Panc1 (cell line): Measurements from ENCODE around the gene HTATIP2. TPM values are rescaled to one million over a fixed set of nuclear protein-coding genes. Genes with fewer than 3 reads are reported as not detected.

Source experiments
- ATAC-seq: fragments of 200-7000 bp; cut with Tn5 transposase; 2 replicates; pipeline ENCODE4 v1.9.1; 2020; ENCODE audit warnings: mild to moderate bottlenecking, moderate library complexity
- BruUV-seq: library from RNA; stranded (reverse); fragments of 400-500 nt; replicated peaks from 2 replicates; lab custom pipeline; 2021; lab: Mats Ljungman, UMichigan
- CTCF ChIA-PET: fragments of 300-600 bp; sonication (Branson Sonifier 250); formaldehyde crosslinking; loops from one replicate; lab custom pipeline; 2022; ENCODE audit warnings: antibody characterized with exemption; lab: Charles Lee
- POLR2A ChIA-PET: fragments of 300-600 bp; sonication (Branson Sonifier 250); formaldehyde crosslinking; loops from one replicate; lab custom pipeline; 2022; ENCODE audit warnings: antibody characterized with exemption; lab: Charles Lee
- DNase-seq: peaks from one replicate; pipeline ENCODE4 v3.0.0-alpha.2; 2010; ENCODE audit warnings: low read depth, low spot score
- H3K27ac ChIP-seq: 2 replicates; pipeline ENCODE4 v1.5.1; 2011; ENCODE audit warnings: mild to moderate bottlenecking, low read length, inconsistent platforms
- H3K27me3 ChIP-seq: fragments of 200-500 bp; sonication (Bioruptor generic); 2 replicates; pipeline ENCODE4 v1.6.0; 2014; ENCODE audit warnings: low read length, inconsistent platforms; ENCODE audit not compliant: control insufficient read depth, insufficient read depth
- H3K36me3 ChIP-seq: fragments of 200-500 bp; sonication (Bioruptor generic); 2 replicates; pipeline ENCODE4 v1.5.1; 2014; ENCODE audit warnings: inconsistent platforms, mild to moderate bottlenecking, low read length, moderate library complexity; ENCODE audit not compliant: control insufficient read depth, insufficient read depth
- H3K4me1 ChIP-seq: 2 replicates; pipeline ENCODE4 v1.5.1; 2011; ENCODE audit warnings: inconsistent platforms, mild to moderate bottlenecking, low read length, moderate library complexity; ENCODE audit not compliant: control insufficient read depth, insufficient read depth
- H3K4me3 ChIP-seq, 2 experiments: 2 replicates each; pipeline ENCODE4 v1.5.1; 2011 to 2012; ENCODE audit warnings: low read depth in 2 of 2, low read length in 2 of 2, mild to moderate bottlenecking in 2 of 2, inconsistent platforms in 1 of 2, moderate library complexity in 1 of 2
- H3K9me3 ChIP-seq: fragments of 200-500 bp; sonication (Bioruptor generic); 2 replicates; pipeline ENCODE4 v1.5.1; 2014; ENCODE audit warnings: low read depth, mild to moderate bottlenecking, inconsistent platforms, low read length, moderate library complexity; ENCODE audit not compliant: control insufficient read depth, insufficient read depth
- CTCF ChIP-seq: fragments of 450-650 bp; IDR thresholded peaks from 2 replicates; pipeline ENCODE4 v1.5.1; 2017; ENCODE audit warnings: mild to moderate bottlenecking
- POLR2AphosphoS5 ChIP-seq: IDR thresholded peaks from 2 replicates; pipeline ENCODE4 v1.6.1; 2012; ENCODE audit warnings: mild to moderate bottlenecking, low read depth, low read length, moderate library complexity
- REST ChIP-seq, 2 experiments: IDR thresholded peaks; 2 replicates each; pipeline ENCODE4 v1.6.1; 2011 to 2012; ENCODE audit warnings: low read depth in 2 of 2, control low read depth in 1 of 2, low read length in 1 of 2, mild to moderate bottlenecking in 1 of 2, moderate library complexity in 1 of 2; ENCODE audit not compliant: insufficient read depth in 1 of 2
- SIN3A ChIP-seq: IDR thresholded peaks from 2 replicates; pipeline ENCODE4 v1.6.1; 2012; ENCODE audit warnings: low read depth, mild to moderate bottlenecking, low read length, moderate library complexity, borderline replicate concordance; ENCODE audit not compliant: insufficient read depth
- TCF7L2 ChIP-seq: IDR thresholded peaks from 2 replicates; pipeline ENCODE4 v1.6.1; 2011; ENCODE audit warnings: mild to moderate bottlenecking, low read depth, low read length, inconsistent platforms
- in situ Hi-C: cut with HindIII; loops from 2 replicates; pipeline ENCODE4 v1.10.0; 2016; ENCODE audit warnings: low sequenced_read_pairs, low pct_unique_long_range_greater_than_20kb
- intact Hi-C: fragments of 100-400 bp; cut with micrococcal nuclease; formaldehyde crosslinking; loops from one replicate; pipeline ENCODE4 v1.10.0; 2022; ENCODE audit not compliant: unreplicated experiment
- total RNA-seq: library from RNA; stranded (reverse); gene quantifications from one replicate; pipeline ENCODE4 v1.2.1, GENCODE V29; 2021; ENCODE audit not compliant: unreplicated experiment

Gene HTATIP2
- total RNA-seq, 1 experiment from 2014 or later = 68.9 TPM

GRCh38 chr11:20417771-20418170 is 54.3 kb downstream of the HTATIP2 start:
- intact Hi-C loops (no loop called here), in situ Hi-C loops (no loop called here)
- CTCF ChIA-PET = no interaction called here
- H3K4me1 ChIP-seq = no peaks in the 10 kb centered on the region
- ATAC-seq (no peak), DNase-seq (no peak)
- no peaks in the 10 kb centered on the region for H3K9me3 ChIP-seq
- no peak overlapping the region for H3K4me3 ChIP-seq
- BruUV-seq = no TSS peak
- TF ChIP-seq TCF7L2 (no peak), SIN3A (no peak), CTCF (no peak), REST (IDR thresholded peaks at IDR 0.05; ENCODE audit: insufficient read depth in 1 of 2, low read depth in 2 of 2, low read length in 1 of 2) (no peak)
- no peak overlapping the region for H3K27ac ChIP-seq
- POLR2A ChIA-PET = no interaction called here
- H3K27me3 ChIP-seq = no peaks in the 10 kb centered on the region
- peaks cover 17% of the 10 kb centered on the region for H3K36me3 ChIP-seq

- CTCF ChIA-PET = no interaction called here
- no peaks in the 10 kb centered on the region for H3K4me1 ChIP-seq
- H3K9me3 ChIP-seq = no peaks in the 10 kb centered on the region
- no peak overlapping the region for H3K27ac ChIP-seq
- POLR2A ChIA-PET = no interaction called here
- DNase-seq (no peak), ATAC-seq (no peak)
- in situ Hi-C loops = no loop called here
- TF ChIP-seq SIN3A = no peak
- no TSS peak for BruUV-seq
- peaks cover 16% of the 10 kb centered on the region; the same call in 1 of the 2 replicates for H3K36me3 ChIP-seq
- intact Hi-C loops = no loop called here
- H3K4me3 ChIP-seq = no peak overlapping the region
- no peaks in the 10 kb centered on the region for H3K27me3 ChIP-seq
These were observed 58.4 kb downstream of the HTATIP2 start for GRCh38 chr11:20421946-20422345.

GRCh38 chr11:20429216-20429615 is 65.7 kb downstream of the HTATIP2 start:
- ATAC-seq (no peak), DNase-seq (no peak)
- Histone ChIP-seq H3K9me3 (no peaks in the 10 kb centered on the region), H3K4me3 (no peak overlapping the region), H3K27ac (no peak overlapping the region), H3K27me3 (no peaks in the 10 kb centered on the region), H3K4me1 (no peaks in the 10 kb centered on the region), H3K36me3 (peaks cover 13% of the 10 kb centered on the region; the same call in 1 of the 2 replicates)
- in situ Hi-C loops = no loop called here
- no TSS peak for BruUV-seq
- intact Hi-C loops = no loop called here
- CTCF ChIA-PET = no interaction called here
- TF ChIP-seq REST (IDR thresholded peaks at IDR 0.05; ENCODE audit: insufficient read depth in 1 of 2, low read depth in 2 of 2, low read length in 1 of 2) = no peak
- TF ChIP-seq SIN3A = no peak
- TF ChIP-seq CTCF = no peak
- no peak for TF ChIP-seq POLR2AphosphoS5
- TF ChIP-seq TCF7L2 = no peak
- POLR2A ChIA-PET = no interaction called here
